ENCODE data around the gene KLK13. TPM values are rescaled to one million over a fixed set of nuclear protein-coding genes. Genes with fewer than 3 reads are reported as not detected.

The KLK13 gene
- total and polyA plus RNA-seq, 2 of the 13 experiments (the other 11 are each of a cell fraction or from before 2014, with no cell fraction given): 0.09 TPM; not detected in 1

DNA sequence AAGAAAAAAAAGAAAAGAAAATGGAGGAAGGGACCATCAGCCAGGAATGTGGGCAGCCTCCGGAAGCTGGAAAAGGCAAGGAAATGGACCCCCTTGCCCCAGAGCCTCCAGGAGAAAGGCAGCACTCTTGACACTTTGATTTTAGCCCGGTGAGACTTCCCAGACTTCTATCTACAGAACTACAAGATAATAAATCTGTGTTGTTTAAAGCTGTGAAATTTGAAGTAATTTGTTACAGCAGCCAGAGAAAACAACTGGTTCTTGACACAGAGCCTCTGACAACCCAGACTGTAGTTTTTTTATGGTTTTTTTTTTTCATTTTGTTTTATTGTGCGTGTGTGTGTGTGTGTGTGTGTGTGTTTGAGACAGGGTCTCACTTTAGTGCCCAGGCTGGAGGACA, 35.7 kb upstream of the KLK13 start (continued):
- TF ChIP-seq, protein P1, sequence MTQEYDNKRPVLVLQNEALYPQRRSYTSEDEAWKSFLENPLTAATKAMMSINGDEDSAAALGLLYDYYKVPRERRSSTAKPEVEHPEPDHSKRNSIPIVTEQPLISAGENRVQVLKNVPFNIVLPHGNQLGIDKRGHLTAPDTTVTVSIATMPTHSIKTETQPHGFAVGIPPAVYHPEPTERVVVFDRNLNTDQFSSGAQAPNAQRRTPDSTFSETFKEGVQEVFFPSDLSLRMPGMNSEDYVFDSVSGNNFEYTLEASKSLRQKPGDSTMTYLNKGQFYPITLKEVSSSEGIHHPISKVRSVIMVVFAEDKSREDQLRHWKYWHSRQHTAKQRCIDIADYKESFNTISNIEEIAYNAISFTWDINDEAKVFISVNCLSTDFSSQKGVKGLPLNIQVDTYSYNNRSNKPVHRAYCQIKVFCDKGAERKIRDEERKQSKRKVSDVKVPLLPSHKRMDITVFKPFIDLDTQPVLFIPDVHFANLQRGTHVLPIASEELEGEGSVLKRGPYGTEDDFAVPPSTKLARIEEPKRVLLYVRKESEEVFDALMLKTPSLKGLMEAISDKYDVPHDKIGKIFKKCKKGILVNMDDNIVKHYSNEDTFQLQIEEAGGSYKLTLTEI (CRISPR knock-in tag; conservative IDR thresholded peaks at IDR 0.05): no peak
- TF ChIP-seq, protein P2, sequence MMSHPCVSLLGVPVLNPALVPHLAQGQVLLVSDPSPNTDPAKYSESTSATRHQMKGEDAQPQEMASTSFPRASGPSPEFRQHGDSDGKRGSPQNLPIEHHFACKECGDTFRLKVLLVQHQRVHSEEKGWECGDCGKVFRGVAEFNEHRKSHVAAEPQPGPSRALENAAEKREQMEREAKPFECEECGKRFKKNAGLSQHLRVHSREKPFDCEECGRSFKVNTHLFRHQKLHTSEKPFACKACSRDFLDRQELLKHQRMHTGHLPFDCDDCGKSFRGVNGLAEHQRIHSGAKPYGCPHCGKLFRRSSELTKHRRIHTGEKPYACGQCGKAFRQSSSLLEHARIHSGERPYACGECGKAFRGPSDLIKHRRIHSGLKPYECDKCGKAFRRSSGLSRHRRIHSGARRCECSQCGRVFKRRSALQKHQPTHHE (CRISPR knock-in tag; IDR thresholded peaks at IDR 0.05; ENCODE audit: borderline replicate concordance): no peak
- TF ChIP-seq PRMT3 (CRISPR knock-in tag; IDR thresholded peaks at IDR 0.05; ENCODE audit: borderline replicate concordance, low read depth) (no peak), KMT2B (CRISPR knock-in tag; IDR thresholded peaks at IDR 0.05) (no peak)
- TF ChIP-seq, protein P3, sequence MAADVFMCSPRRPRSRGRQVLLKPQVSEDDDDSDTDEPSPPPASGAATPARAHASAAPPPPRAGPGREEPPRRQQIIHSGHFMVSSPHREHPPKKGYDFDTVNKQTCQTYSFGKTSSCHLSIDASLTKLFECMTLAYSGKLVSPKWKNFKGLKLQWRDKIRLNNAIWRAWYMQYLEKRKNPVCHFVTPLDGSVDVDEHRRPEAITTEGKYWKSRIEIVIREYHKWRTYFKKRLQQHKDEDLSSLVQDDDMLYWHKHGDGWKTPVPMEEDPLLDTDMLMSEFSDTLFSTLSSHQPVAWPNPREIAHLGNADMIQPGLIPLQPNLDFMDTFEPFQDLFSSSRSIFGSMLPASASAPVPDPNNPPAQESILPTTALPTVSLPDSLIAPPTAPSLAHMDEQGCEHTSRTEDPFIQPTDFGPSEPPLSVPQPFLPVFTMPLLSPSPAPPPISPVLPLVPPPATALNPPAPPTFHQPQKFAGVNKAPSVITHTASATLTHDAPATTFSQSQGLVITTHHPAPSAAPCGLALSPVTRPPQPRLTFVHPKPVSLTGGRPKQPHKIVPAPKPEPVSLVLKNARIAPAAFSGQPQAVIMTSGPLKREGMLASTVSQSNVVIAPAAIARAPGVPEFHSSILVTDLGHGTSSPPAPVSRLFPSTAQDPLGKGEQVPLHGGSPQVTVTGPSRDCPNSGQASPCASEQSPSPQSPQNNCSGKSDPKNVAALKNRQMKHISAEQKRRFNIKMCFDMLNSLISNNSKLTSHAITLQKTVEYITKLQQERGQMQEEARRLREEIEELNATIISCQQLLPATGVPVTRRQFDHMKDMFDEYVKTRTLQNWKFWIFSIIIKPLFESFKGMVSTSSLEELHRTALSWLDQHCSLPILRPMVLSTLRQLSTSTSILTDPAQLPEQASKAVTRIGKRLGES (CRISPR knock-in tag; IDR thresholded peaks at IDR 0.05; ENCODE audit: borderline replicate concordance): no peak

DNA sequence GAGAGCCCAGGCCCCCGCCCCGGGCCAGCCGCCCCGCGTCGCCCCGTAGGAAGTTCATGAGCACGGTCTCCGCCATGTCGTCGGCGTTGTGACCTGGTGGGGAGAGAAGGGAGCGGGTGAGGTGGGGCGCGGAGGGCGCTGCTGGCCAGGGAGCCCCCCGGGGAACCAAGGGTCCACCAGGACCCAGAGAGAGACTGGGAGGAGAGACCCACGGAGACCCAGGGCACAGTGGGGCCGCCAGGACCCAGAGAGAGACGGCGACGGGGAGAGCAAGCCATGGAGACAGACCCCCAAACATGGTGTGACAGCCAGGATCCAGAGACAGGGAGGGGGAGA, 34.1 kb upstream of the KLK13 start:
- no TSS peak for BruUV-seq (replicated peaks)
- no peak overlapping the region for H2AFZ ChIP-seq (ENCODE audit: low read length)
- ChIA-PET CTCF (ENCODE audit: low intra/inter-chr PET ratio, low total read pairs) (no interaction called here), POLR2A (no interaction called here)
- H3K27ac ChIP-seq (ENCODE audit: extremely low read length, insufficient read depth, low read length): no peak overlapping the region
- in situ Hi-C loops (cut with HindIII; ENCODE audit: extremely low pct_ligation_motif_present, low pct_unique_long_range_greater_than_20kb) (loop anchor here (25.0 kb wide), 1 partner anchor 162 kb away; no protein-coding TSS in a partner anchor), intact Hi-C loops (cut with micrococcal nuclease; ENCODE audit: unreplicated experiment) (no loop called here)
- H3K4me2 ChIP-seq (ENCODE audit: low read depth, low read length): no peak overlapping the region
- H4K20me1 ChIP-seq (ENCODE audit: insufficient read depth, low read length): 0 out of 2 replicates have a peak, but pooled peaks cover 3% of the 10 kb centered on the region
- H3K9me3 ChIP-seq (ENCODE audit: low read length): no peaks in the 10 kb centered on the region
- H3K4me1 ChIP-seq (ENCODE audit: insufficient read depth, low read length): peaks cover 5% of the 10 kb centered on the region
- FAIRE-seq (no peak), DNase-seq (ENCODE audit: low spot score) (no peak), ATAC-seq (no peak)
- no peaks in the 10 kb centered on the region; a peak in 1 of 5 replicates for H3K27me3 ChIP-seq (ENCODE audit: control insufficient read depth in 1 of 2, insufficient read depth in 2 of 2, low read length in 2 of 2)
- no peak overlapping the region for H3K9ac ChIP-seq (ENCODE audit: insufficient read depth, low read depth, low read length)
- H3K4me3 ChIP-seq (replicated peaks in 1 of 3; ENCODE audit: insufficient read depth in 1 of 3, low read depth in 2 of 3, low read length in 3 of 3): no peak overlapping the region
- peaks cover 5 to 18% of the 10 kb centered on the region in 2 experiments; a peak in 3 of 5 replicates for H3K36me3 ChIP-seq (replicated peaks in 1 of 2; ENCODE audit: control insufficient read depth in 1 of 2, insufficient read depth in 2 of 2, low read length in 2 of 2)
- TF ChIP-seq, protein P4, sequence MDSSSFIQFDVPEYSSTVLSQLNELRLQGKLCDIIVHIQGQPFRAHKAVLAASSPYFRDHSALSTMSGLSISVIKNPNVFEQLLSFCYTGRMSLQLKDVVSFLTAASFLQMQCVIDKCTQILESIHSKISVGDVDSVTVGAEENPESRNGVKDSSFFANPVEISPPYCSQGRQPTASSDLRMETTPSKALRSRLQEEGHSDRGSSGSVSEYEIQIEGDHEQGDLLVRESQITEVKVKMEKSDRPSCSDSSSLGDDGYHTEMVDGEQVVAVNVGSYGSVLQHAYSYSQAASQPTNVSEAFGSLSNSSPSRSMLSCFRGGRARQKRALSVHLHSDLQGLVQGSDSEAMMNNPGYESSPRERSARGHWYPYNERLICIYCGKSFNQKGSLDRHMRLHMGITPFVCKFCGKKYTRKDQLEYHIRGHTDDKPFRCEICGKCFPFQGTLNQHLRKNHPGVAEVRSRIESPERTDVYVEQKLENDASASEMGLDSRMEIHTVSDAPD (CRISPR knock-in tag; IDR thresholded peaks at IDR 0.05): no peak
- TF ChIP-seq YEATS4 (CRISPR knock-in tag; IDR thresholded peaks at IDR 0.05; ENCODE audit: borderline replicate concordance) (no peak), SP140L (CRISPR knock-in tag; IDR thresholded peaks at IDR 0.05; ENCODE audit: borderline replicate concordance) (no peak), NR2F6 (IDR thresholded peaks at IDR 0.05) (no peak), NR2F6 (CRISPR knock-in tag; IDR thresholded peaks at IDR 0.05) (no peak), ZNF768 (CRISPR knock-in tag; IDR thresholded peaks at IDR 0.05) (no peak)
- WGBS (ENCODE audit: low lambda C conversion rate): 98% methylated on average over 22 of the region's 22 CpGs
- no peaks in the 10 kb centered on the region for H3K79me2 ChIP-seq (ENCODE audit: insufficient read depth, low read length)
